ENCODE results near the gene LRRK2.
"Not testable (repeated sequence)": the region's sequence is repeated elsewhere in the genome, so short reads cannot be mapped to it uniquely, and the experiment has no call there.

The LRRK2 gene

GRCh38 chr12:40224439-40225291 is at the start of gene LRRK2:
Gene LRRK2, plus strand, starts transcription at chr12:40224997. Its CDS starts 135 bp downstream, at chr12:40225132.
- peak; percentile 20 for DNase-seq

- DNase-seq, result peak; percentile 39
Observed at GRCh38 chr12:40175045-40175444, 49.8 kb upstream of the LRRK2 start.

- DNase-seq, result no peak
Observed at GRCh38 chr12:40175489-40175888, 49.3 kb upstream of the LRRK2 start.

- DNase-seq, result no peak
Observed at GRCh38 chr12:40178701-40179100, 46.1 kb upstream of the LRRK2 start.

GRCh38 chr12:40181490-40181889 is 43.3 kb upstream of the LRRK2 start:
- DNase-seq, result no peak

- DNase-seq, result no peak
Observed at GRCh38 chr12:40183715-40184114, 41.1 kb upstream of the LRRK2 start.

- DNase-seq, result no peak
Observed at GRCh38 chr12:40184493-40185302, 40.1 kb upstream of the LRRK2 start.

GRCh38 chr12:40185303-40185693 is 39.5 kb upstream of the LRRK2 start:
- no peak for DNase-seq

- DNase-seq, result no peak
Observed at GRCh38 chr12:40188558-40189320, 36.1 kb upstream of the LRRK2 start.

- peak; percentile 81 for DNase-seq
Observed at GRCh38 chr12:40192704-40193255, 32.0 kb upstream of the LRRK2 start.

GRCh38 chr12:40194846-40195245 is 30.0 kb upstream of the LRRK2 start:
- peak; percentile 36 for DNase-seq

GRCh38 chr12:40197590-40197989 is 27.2 kb upstream of the LRRK2 start:
- DNase-seq, result no peak

- DNase-seq, result no peak
Observed at GRCh38 chr12:40198601-40199000, 26.2 kb upstream of the LRRK2 start.

- DNase-seq, result peak; percentile 88
Observed at GRCh38 chr12:40202095-40203059, 22.4 kb upstream of the LRRK2 start.

GRCh38 chr12:40203060-40203430 is 21.8 kb upstream of the LRRK2 start:
- no peak for DNase-seq

- DNase-seq, result no peak
Observed at GRCh38 chr12:40204337-40204736, 20.5 kb upstream of the LRRK2 start.

GRCh38 chr12:40207551-40207950 is 17.2 kb upstream of the LRRK2 start:
- DNase-seq, result no peak

- peak; percentile 88 for DNase-seq
Observed at GRCh38 chr12:40208707-40209446, 15.9 kb upstream of the LRRK2 start.

GRCh38 chr12:40209886-40210285 is 14.9 kb upstream of the LRRK2 start:
- DNase-seq, result no peak

GRCh38 chr12:40211186-40211585 is 13.6 kb upstream of the LRRK2 start:
- not testable (repeated sequence) for DNase-seq

- no peak for DNase-seq
Observed at GRCh38 chr12:40212566-40212965, 12.2 kb upstream of the LRRK2 start.
